Keratinocyte (primary cell): ENCODE results near the gene MTX2. TPM values are rescaled to one million over a fixed set of nuclear protein-coding genes. Genes with fewer than 3 reads are reported as not detected.

Source experiments
- DNase-seq: peaks from one replicate; pipeline ENCODE4 v3.0.0-alpha.2; 2011; ENCODE audit warnings: low read depth, missing footprints, low spot score
- FAIRE-seq: peaks from 2 replicates; lab custom pipeline; 2011; peaks lifted over from hg19 to GRCh38; lab: Jason Lieb, UNC
- H2AFZ ChIP-seq: 2 replicates; pipeline ENCODE4 v1.6.0; 2012; ENCODE audit warnings: low read length, control low read depth, inconsistent platforms; ENCODE audit not compliant: control insufficient read depth
- H3K27ac ChIP-seq: 2 replicates; pipeline ENCODE4 v1.5.1; 2011; ENCODE audit warnings: low read length; ENCODE audit not compliant: control insufficient read depth, insufficient read depth
- H3K27me3 ChIP-seq: 3 replicates; pipeline ENCODE4 v1.6.0; 2011; ENCODE audit warnings: low read length; ENCODE audit not compliant: control insufficient read depth, insufficient read depth; ENCODE audit errors: extremely low read depth
- H3K36me3 ChIP-seq, 2 experiments: 2 replicates in 1 of 2; 3 replicates in 1 of 2; pipeline ENCODE4 v1.5.1; 2011; ENCODE audit warnings: low read length in 2 of 2, mild to moderate bottlenecking in 1 of 2; ENCODE audit not compliant: control insufficient read depth in 2 of 2, insufficient read depth in 2 of 2; ENCODE audit errors: extremely low read depth in 1 of 2
- H3K4me1 ChIP-seq: 3 replicates; pipeline ENCODE4 v1.5.1; 2011; ENCODE audit warnings: low read length; ENCODE audit not compliant: control insufficient read depth, insufficient read depth; ENCODE audit errors: extremely low read depth
- H3K4me2 ChIP-seq: 3 replicates; pipeline ENCODE4 v1.6.0; 2011; ENCODE audit warnings: low read depth, low read length; ENCODE audit not compliant: control insufficient read depth, insufficient read depth; ENCODE audit errors: extremely low read depth
- H3K4me3 ChIP-seq, 3 experiments: fragments of 200-600 bp in 1 of 3; sonication (generic) in 1 of 3; 2 replicates in 2 of 3; 3 replicates in 1 of 3; pipeline ENCODE4 v1.5.1; 2011 to 2016; ENCODE audit warnings: low read length in 3 of 3, mild to moderate bottlenecking in 3 of 3, control low read depth in 2 of 3, inconsistent platforms in 1 of 3, low read depth in 1 of 3, mixed read lengths in 1 of 3, mixed run types in 1 of 3, moderate library complexity in 1 of 3; ENCODE audit not compliant: control insufficient read depth in 2 of 3, insufficient read depth in 2 of 3; ENCODE audit errors: extremely low read depth in 1 of 3
- H3K79me2 ChIP-seq: 2 replicates; pipeline ENCODE4 v1.6.0; 2012; ENCODE audit warnings: low read length; ENCODE audit not compliant: control insufficient read depth, insufficient read depth
- H3K9ac ChIP-seq: 3 replicates; pipeline ENCODE4 v1.6.0; 2011; ENCODE audit warnings: low read length; ENCODE audit not compliant: control insufficient read depth, insufficient read depth; ENCODE audit errors: extremely low read depth
- H3K9me1 ChIP-seq: 3 replicates; pipeline ENCODE4 v1.6.0; 2011; ENCODE audit warnings: low read length; ENCODE audit not compliant: control insufficient read depth, insufficient read depth; ENCODE audit errors: extremely low read depth
- H3K9me3 ChIP-seq: 2 replicates; pipeline ENCODE4 v1.5.1; 2012; ENCODE audit warnings: low read depth, low read length; ENCODE audit not compliant: control insufficient read depth
- H4K20me1 ChIP-seq: 3 replicates; pipeline ENCODE4 v1.6.0; 2011; ENCODE audit warnings: low read length; ENCODE audit not compliant: control insufficient read depth, insufficient read depth; ENCODE audit errors: extremely low read depth
- CTCF ChIP-seq, 3 experiments: IDR thresholded peaks in 1 of 3; conservative IDR thresholded peaks in 1 of 3; optimal IDR thresholded peaks in 1 of 3; 2 replicates in 2 of 3; 3 replicates in 1 of 3; pipeline versions ENCODE3 to v1.5.1; 2011; ENCODE audit warnings: low read length in 3 of 3, mild to moderate bottlenecking in 3 of 3, moderate library complexity in 2 of 3, control low read depth in 1 of 3, inconsistent platforms in 1 of 3; ENCODE audit not compliant: insufficient read depth in 2 of 3; ENCODE audit errors: extremely low read depth in 1 of 3
- EZH2 ChIP-seq: IDR thresholded peaks from one replicate; pipeline ENCODE4 v1.6.1; 2012; ENCODE audit warnings: inconsistent platforms, mild to moderate bottlenecking, low read length, moderate library complexity
- dilution Hi-C: fragments of 300-500 bp; cut with MboI; formaldehyde crosslinking; loops from one replicate; pipeline ENCODE4 v1.7.0; 2020; ENCODE audit warnings: low sequenced_read_pairs; ENCODE audit not compliant: extremely low pct_ligation_motif_present
- polyA plus RNA-seq, 5 experiments: library from polyadenylated mRNA; depleted of rRNA in 3 of 5; stranded (reverse) in 3 of 5; stranded (forward) in 1 of 5; unstranded in 1 of 5; fragments of >200 nt; gene quantifications; 1 replicate in 1 of 5; 2 replicates in 3 of 5; 3 replicates in 1 of 5; pipeline versions ENCODE4 v1.2.1 to v1.2.3, GENCODE V29; 2011 to 2012; ENCODE audit warnings: missing spikeins in 2 of 5, low read depth in 1 of 5, low replicate concordance in 1 of 5

The MTX2 gene
- polyA plus RNA-seq, 1 donor (not counting 4 experiments of a cell fraction or from before 2014, with no cell fraction given), result 60.3 TPM

GRCh38 chr2:176364273-176364977 is 95.2 kb downstream of the MTX2 start:
- Histone ChIP-seq H3K4me2 (no peak overlapping the region), H3K9ac (no peak overlapping the region), H4K20me1 (no peaks in the 10 kb centered on the region), H3K79me2 (no peaks in the 10 kb centered on the region), H2AFZ (no peak overlapping the region), H3K9me3 (no peaks in the 10 kb centered on the region), H3K27ac (no peak overlapping the region), H3K9me1 (no peaks in the 10 kb centered on the region), H3K4me1 (no peaks in the 10 kb centered on the region), H3K27me3 (no peaks in the 10 kb centered on the region), H3K36me3 (no peaks in the 10 kb centered on the region), H3K4me3 (no peak overlapping the region)
- dilution Hi-C loops, result no loop called here
- TF ChIP-seq CTCF (optimal IDR thresholded peaks at IDR 0.05 in 1 of 3, IDR thresholded peaks at IDR 0.05 in 1 of 3, conservative IDR thresholded peaks at IDR 0.05 in 1 of 3; ENCODE audit: extremely low read depth in 1 of 3, insufficient read depth in 2 of 3, low read length in 3 of 3) (no peak), EZH2 (no peak)
- DNase-seq (no peak), FAIRE-seq (no peak)

- dilution Hi-C loops, result no loop called here
- Histone ChIP-seq H3K9me1 (no peaks in the 10 kb centered on the region), H4K20me1 (no peaks in the 10 kb centered on the region), H2AFZ (no peak overlapping the region), H3K79me2 (no peaks in the 10 kb centered on the region), H3K27ac (no peak overlapping the region), H3K36me3 (no peaks in the 10 kb centered on the region), H3K9ac (no peak overlapping the region), H3K4me3 (no peak overlapping the region), H3K4me1 (no peaks in the 10 kb centered on the region), H3K9me3 (no peaks in the 10 kb centered on the region), H3K4me2 (no peak overlapping the region), H3K27me3 (no peaks in the 10 kb centered on the region)
- DNase-seq (no peak), FAIRE-seq (no peak)
- no peak for TF ChIP-seq CTCF (optimal IDR thresholded peaks at IDR 0.05 in 1 of 3, IDR thresholded peaks at IDR 0.05 in 1 of 3, conservative IDR thresholded peaks at IDR 0.05 in 1 of 3; ENCODE audit: extremely low read depth in 1 of 3, insufficient read depth in 2 of 3, low read length in 3 of 3)
- TF ChIP-seq EZH2, result no peak
These were observed 99.1 kb downstream of the MTX2 start for GRCh38 chr2:176368349-176368748.
